ENCODE measurements around the gene GAL3ST3.
"Not testable (repeated sequence)": the region's sequence is repeated elsewhere in the genome, so short reads cannot be mapped to it uniquely, and the experiment has no call there.

GAL3ST3 gene

GRCh38 chr11:66042227-66042995, 6.5 kb downstream of the GAL3ST3 start:
- DNase-seq: no peak

GRCh38 chr11:66039765-66040164, 9.2 kb downstream of the GAL3ST3 start:
- DNase-seq: no peak

- no peak for DNase-seq
Measured at GRCh38 chr11:66037327-66037726, 11.6 kb downstream of the GAL3ST3 start.

DNA sequence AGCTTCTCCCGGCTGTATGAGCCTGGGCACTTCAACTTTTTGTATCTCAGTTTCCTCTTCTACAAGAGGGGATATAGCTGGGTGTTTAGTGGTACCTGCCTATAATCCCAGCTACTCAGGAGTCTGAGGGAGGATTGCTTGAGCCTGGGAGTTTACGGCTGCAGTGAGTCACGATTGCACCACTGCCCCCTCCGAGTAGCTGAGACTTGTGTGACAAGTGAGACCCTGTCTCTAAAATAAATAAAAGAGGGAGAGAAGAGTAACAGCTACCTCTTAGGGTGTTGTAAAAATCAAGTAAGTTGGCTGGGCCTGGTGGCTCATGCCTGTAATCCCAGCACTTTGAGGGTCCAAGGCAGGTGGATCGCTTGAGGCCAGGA, 12.6 kb downstream of the GAL3ST3 start:
- no peak for DNase-seq

GRCh38 chr11:66035653-66036333, 13.2 kb downstream of the GAL3ST3 start:
- no peak for DNase-seq

DNA sequence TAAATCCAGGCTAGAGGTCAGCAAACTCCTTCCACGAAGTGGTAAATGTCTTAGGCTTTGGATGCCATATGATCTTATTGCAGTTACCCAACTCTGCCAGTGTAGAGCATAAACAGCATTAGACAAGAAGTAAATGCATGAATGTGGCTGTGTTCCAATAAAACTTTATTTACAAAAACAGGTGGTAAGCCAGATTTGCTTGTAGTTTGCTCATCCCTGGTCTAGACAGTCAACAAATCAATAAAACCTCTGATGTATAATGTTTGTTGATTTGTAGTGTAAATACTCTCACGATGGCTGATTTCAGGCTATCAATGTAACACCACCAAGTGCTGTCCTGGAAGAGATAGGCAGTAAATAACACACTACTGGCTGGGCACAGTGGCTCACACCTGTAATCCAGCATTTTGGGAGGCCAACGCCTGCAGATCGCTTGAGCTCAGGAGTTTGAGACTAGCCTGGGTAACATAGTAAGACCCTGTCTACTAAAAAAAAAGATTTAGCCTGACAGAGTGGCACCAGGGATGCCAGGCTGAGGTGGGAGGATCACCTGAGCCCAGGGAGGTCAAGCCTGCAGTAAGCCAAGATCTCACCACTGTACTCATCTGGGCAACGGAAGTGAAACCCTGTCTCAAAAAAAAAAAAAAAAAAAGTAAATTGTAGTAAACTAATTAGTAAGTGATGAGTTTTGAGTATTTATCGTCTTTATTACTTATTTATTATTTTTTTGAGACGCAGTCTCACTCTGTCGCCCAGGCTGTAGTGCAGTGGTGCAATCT, 15.8 kb downstream of the GAL3ST3 start:
- DNase-seq: peak; percentile 5

- no peak for DNase-seq
Measured at GRCh38 chr11:66026017-66026529, 22.9 kb downstream of the GAL3ST3 start, which contains the start of gene CATSPER1. TSS of gene CATSPER1 (minus strand) at chr11:66026479. CDS start at chr11:66026379, 100 bp downstream.

GRCh38 chr11:66023186-66023440, 25.8 kb downstream of the GAL3ST3 start:
- DNase-seq: not testable (repeated sequence)

DNA sequence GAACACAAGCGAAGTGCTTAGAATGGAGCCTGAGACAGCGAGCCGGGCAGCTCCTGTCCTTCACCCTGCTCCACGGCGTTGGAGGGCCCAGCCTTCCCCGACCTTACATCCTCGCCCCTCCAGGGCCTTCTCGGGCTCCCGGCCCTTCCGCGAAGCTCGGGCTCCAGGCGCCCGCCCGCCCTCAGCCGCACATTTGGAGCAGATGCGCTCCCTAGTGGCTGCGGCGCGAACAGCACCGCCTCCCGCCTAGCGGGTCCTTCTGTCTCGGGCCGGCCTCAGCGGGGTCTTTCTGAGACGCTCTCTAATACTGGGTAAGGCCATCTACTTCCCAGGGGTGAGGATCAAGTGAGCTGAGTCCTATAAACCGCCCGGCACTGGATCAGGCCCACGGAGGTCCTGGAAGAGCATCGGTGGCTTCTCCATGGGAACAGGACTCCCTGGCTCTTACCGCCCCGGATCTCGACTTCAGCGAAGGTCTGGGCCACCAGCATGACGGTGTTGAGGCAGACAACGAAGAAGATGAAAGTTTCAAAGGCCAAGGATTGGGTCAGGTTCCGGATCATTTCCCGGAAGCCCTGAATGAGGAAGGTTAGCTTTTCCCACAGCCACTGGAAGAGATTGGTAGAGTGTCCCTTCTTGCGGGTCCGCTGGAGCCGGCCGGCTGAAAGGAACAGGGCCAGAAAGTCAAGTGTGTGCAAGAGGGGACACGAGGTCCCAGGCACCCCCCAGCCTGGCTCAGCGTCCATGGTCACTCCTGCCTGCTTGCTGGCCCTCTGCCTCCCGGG, 26.4 kb downstream of the GAL3ST3 start:
- peak; percentile 37 for DNase-seq

DNA sequence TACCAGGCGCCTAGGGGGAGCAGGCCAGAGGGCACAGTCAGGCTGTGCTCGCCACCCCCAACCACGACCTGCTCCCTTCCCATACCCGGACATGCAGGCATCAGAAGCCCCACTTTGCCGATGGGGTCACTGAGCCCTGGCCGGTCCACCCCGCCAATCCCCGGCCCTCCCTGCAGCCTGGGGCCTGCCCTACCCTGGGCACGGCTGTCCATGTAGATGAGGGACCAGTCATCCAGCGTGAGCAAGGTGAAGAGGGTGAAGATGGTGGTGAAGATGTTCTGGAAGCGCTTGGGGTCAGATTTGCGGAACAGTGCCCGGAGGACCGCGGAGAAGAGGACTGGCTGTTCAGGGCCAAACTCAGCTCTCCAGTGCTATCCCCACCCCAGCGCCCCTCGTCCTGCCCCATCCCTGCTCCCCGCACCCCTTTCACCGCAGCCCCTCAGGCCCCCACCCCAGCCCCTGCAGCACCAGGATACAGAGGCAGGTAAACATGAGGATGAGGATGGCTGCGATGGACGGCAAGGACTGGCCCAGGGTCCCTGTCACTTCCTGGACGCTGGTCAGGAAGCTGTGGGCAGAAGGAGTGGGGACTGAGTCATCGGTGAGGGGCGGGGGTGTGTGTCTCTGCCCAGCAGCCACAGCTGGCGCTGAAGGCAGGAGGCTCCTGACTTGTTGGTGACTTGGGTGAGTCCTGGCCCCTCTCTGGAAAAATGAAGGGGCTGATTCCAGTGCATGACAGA, 28.2 kb downstream of the GAL3ST3 start:
- peak; percentile 76 for DNase-seq

GRCh38 chr11:66020212-66020611, 28.7 kb downstream of the GAL3ST3 start:
- no peak for DNase-seq

- no peak for DNase-seq
Measured at GRCh38 chr11:66017321-66017720, 31.6 kb downstream of the GAL3ST3 start.

GRCh38 chr11:66016793-66017177, 32.2 kb downstream of the GAL3ST3 start:
- DNase-seq: no peak

- DNase-seq: no peak
Measured at GRCh38 chr11:66015936-66016792, 32.8 kb downstream of the GAL3ST3 start.

- no peak for DNase-seq
Measured at GRCh38 chr11:66015454-66015881, 33.5 kb downstream of the GAL3ST3 start.

DNA sequence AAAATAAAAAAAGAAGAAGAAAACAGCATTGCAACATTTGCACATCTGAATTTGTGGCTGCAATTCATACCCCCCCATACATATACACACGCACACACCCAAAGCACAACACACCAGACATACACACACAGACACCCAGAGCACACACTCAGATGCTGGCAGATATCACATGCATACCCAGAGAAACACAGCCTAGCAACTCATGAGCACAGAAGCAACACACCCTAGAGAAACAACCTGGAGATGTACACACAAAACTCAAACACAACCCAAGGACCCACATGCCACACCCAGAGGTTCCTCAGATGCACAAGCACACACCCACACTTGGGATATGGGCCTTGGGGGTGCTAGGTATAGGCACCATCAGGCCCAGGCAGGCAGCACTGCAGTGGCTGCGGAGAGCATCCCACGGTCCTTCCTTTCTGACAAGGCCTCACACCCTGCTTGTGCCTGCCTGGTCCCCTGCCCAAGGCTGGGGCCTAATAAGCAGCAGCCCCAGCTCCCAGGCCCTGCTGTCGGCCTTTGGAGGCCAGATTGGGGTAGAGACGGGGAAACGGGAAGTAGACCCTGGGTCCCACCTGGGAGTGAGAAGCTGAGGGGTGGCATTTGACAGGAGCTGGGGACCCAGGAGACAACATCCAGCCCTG, 34.0 kb downstream of the GAL3ST3 start:
- peak; percentile 39 for DNase-seq

DNA sequence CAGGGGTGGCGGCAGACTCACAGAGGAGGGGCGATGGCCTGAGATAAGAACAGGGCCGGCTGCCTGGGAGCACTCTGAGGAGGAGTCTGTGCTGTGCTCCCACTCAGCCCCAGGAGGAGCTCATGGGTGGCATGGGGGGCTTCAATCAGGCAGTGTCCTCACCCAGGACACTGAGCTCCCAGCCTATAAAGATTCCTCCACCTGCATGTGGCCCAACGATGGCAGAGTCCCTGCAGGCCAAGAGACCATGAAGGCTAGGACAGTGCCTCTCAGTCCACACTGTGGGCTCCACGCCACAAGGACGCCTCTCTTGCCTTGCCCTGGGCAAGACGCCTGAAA, 35.2 kb downstream of the GAL3ST3 start:
- DNase-seq: no peak

DNA sequence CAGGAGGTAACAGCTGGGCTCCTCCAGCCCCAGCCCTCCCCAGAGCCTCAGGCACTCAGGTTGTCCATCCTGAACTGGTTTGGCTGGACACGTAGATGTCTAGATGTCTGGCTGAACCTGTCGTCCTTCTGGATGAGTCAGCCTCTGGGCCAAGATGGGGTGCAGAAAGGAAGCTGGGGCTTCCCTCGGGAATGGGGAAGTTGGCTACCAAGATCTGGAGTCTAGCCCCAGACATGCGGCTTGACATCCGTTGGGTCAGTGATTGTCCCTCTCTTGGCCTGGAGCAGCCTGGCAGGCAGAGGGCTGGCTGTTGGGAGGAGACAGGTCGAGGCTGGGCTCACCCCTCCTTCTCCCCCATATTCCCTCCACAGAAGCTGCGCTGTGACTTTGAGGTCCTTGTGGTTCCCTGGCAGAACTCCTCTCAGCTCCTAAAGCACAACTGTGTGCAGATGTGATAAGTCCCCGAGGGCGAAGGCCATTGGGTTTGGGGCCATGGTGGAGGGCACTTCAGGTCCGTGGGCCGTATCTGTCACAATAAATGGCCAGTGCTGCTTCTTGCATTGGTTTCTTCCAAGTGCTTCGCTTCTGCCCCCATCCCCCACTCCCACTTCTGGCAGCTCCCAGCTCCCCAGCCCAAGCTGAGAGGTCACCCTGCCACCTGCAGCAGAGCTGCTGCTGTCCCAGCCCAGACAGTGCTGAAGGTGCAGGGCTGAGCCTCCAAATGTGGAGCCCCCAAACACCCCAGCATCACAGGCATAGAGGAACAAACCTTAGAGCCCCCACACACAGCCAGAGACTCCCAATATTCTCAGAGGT, 35.8 kb downstream of the GAL3ST3 start:
- peak; percentile 63 for DNase-seq

DNA sequence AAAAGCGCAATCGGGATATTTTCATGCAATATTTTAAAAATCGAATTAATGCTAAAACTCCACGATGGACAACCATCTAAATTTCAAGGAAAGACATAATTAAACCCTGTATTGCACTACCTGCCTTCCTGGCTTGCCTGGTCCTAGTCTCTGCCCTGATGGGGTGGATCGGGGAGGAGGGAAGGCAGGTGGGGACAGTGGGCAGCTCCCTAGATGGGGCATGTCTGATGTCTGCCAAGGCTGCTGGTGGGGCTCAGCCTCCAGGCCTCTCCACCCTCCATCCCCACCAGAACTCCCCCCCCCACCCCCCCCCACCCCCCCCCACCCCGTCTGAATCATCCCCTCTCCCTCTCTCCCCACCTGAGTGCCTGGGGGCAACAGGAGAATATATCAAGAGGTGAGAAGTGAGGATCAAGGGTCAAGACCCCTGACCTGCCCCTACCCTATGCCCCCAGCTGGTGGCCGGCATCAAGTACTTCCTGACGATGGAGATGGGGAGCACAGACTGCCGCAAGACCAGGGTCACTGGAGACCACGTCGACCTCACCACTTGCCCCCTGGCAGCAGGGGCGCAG, 36.5 kb downstream of the GAL3ST3 start:
- DNase-seq: no peak
